ENCODE data around the gene GDPD3.

GDPD3 gene

GRCh38 chr16:30084096-30084815 lies 29.1 kb downstream of the GDPD3 start:
- DNase-seq (ENCODE audit: low read depth in 1 of 2, low spot score in 1 of 2): no peak
- TF ChIP-seq, protein P1, sequence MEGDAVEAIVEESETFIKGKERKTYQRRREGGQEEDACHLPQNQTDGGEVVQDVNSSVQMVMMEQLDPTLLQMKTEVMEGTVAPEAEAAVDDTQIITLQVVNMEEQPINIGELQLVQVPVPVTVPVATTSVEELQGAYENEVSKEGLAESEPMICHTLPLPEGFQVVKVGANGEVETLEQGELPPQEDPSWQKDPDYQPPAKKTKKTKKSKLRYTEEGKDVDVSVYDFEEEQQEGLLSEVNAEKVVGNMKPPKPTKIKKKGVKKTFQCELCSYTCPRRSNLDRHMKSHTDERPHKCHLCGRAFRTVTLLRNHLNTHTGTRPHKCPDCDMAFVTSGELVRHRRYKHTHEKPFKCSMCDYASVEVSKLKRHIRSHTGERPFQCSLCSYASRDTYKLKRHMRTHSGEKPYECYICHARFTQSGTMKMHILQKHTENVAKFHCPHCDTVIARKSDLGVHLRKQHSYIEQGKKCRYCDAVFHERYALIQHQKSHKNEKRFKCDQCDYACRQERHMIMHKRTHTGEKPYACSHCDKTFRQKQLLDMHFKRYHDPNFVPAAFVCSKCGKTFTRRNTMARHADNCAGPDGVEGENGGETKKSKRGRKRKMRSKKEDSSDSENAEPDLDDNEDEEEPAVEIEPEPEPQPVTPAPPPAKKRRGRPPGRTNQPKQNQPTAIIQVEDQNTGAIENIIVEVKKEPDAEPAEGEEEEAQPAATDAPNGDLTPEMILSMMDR (IDR thresholded peaks at IDR 0.05; ENCODE audit: insufficient read depth, low read length): no peak
- TF ChIP-seq POLR2AphosphoS5 (IDR thresholded peaks at IDR 0.05; ENCODE audit: low read depth): no peak
- TF ChIP-seq REST (IDR thresholded peaks at IDR 0.05; ENCODE audit: insufficient replicate concordance, low read depth): no peak
- no peak for TF ChIP-seq GABPA (IDR thresholded peaks at IDR 0.05; ENCODE audit: low read depth)
- TF ChIP-seq SPI1 (IDR thresholded peaks at IDR 0.05; ENCODE audit: borderline replicate concordance, low read depth): no peak
- Histone ChIP-seq H3K27ac (replicated peaks) (no peak overlapping the region), H3K27me3 (ENCODE audit: insufficient read depth, poor library complexity, severe bottlenecking) (no peaks in the 10 kb centered on the region), H3K4me3 (replicated peaks; ENCODE audit: insufficient read depth, low read length) (no peak overlapping the region)

DNA sequence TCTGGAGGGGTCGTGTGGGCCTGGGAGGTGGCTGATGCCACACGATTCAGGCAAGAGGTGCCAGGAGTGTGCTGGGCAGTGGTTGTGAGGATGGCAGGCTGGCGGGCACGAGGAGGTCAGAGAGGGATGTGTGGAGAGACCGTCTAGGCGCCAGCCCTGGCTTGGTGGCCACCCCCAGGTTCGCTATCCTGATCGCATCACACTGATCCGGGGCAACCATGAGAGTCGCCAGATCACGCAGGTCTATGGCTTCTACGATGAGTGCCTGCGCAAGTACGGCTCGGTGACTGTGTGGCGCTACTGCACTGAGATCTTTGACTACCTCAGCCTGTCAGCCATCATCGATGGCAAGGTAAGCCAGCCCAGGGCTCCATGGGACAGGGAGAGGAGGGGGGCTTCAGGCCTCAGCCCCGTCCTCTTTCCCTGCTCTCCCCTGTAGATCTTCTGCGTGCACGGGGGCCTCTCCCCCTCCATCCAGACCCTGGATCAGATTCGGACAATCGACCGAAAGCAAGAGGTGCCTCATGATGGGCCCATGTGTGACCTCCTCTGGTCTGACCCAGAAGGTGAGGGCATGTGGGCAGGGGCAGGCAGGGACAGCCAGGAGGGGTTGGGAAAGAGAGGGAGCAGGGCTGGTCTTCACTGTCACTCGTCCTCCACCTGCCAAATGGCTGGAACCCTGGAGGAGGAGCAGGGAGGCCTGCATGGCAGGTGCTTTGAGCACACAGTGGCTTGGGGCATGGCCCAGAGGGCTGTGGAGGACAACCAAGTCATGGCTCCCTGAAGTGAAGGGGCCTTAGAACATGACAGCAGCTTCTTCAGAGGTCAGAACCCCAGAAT lies 29.9 kb downstream of the GDPD3 start:
- H3K27ac ChIP-seq (replicated peaks): no peak overlapping the region

More for the DNA sequence above, 29.9 kb downstream of the GDPD3 start:
- DNase-seq (ENCODE audit: low read depth in 1 of 2, low spot score in 1 of 2): no peak
- no peak overlapping the region for H3K4me3 ChIP-seq (replicated peaks; ENCODE audit: insufficient read depth, low read length)
- H3K27me3 ChIP-seq (ENCODE audit: insufficient read depth, poor library complexity, severe bottlenecking): no peaks in the 10 kb centered on the region
- TF ChIP-seq REST (IDR thresholded peaks at IDR 0.05; ENCODE audit: insufficient replicate concordance, low read depth) (no peak), GABPA (IDR thresholded peaks at IDR 0.05; ENCODE audit: low read depth) (no peak), POLR2AphosphoS5 (IDR thresholded peaks at IDR 0.05; ENCODE audit: low read depth) (no peak), SPI1 (IDR thresholded peaks at IDR 0.05; ENCODE audit: borderline replicate concordance, low read depth) (no peak)
- TF ChIP-seq, protein P1 (IDR thresholded peaks at IDR 0.05; ENCODE audit: insufficient read depth, low read length): no peak

Measured in HL-60 (cell line).